Measurements from ENCODE around the gene SMIM35.
A peak's percentile ranks its signal among the peaks of the same experiment; 100 is the strongest.

The SMIM35 gene

GRCh38 chr11:118055966-118056365 is 30.8 kb downstream of the SMIM35 start:
- no peak for DNase-seq

GRCh38 chr11:118054712-118055640 is 31.8 kb downstream of the SMIM35 start:
- DNase-seq, result no peak

- no peak for DNase-seq
Measured at GRCh38 chr11:118052581-118053206, 34.1 kb downstream of the SMIM35 start.

- peak; percentile 26 to 39 for DNase-seq
Measured at GRCh38 chr11:118051611-118052461, 34.9 kb downstream of the SMIM35 start.

DNA sequence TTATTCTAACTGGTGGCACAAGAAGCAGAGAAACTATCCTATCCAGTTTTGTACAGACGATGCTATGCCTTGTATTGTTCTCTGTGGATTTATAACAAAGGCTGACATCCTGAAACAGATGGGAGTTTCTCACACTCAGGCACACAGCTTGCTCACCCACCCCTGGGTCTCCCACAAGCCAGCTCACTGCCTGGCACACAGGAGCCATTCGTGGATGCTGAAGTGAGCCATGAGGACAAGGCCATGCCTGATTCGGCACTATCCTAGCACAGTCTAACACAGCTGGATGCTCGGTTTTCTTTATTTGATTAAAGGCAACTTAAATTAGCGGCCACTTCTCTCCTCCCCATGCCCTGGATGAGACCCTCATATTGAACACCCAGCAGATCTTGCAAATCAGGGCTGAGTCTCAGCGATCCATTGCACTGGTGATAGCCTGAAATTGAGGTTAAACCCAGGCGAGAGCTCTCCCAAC is 35.6 kb downstream of the SMIM35 start:
- no peak for DNase-seq

DNA sequence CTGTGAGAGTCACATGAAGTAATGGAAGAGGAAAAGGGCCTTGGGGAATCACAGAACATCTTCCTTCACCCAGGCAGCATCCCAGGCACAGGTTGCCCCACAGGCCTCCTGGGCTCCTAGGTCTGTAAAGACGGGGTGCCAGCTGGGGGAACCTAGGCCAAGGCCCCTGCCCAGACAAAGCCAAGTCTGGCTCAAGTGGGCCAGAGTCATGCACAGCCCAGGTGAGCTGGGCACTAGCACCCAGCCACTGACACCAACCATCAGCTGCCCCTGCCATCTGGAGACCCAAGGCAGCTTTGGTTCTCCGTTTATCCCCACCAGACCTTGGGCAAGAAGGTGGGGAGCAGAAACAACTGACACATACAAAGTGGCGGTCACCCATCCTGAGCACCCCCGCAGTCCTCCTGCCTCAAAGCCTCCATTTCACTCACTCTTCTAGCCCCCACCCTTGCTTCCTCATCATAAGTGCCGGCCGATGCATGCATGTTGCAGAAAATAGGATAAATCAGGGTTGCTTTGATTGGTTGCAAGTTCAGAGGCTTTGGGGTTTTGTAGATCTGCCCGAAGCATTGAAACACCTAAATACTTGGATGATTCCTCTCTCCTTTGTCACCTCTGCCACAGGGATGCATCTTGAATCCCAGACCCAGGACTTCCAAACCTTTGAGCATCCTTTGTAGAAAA is 36.4 kb downstream of the SMIM35 start:
- no peak for DNase-seq

DNA sequence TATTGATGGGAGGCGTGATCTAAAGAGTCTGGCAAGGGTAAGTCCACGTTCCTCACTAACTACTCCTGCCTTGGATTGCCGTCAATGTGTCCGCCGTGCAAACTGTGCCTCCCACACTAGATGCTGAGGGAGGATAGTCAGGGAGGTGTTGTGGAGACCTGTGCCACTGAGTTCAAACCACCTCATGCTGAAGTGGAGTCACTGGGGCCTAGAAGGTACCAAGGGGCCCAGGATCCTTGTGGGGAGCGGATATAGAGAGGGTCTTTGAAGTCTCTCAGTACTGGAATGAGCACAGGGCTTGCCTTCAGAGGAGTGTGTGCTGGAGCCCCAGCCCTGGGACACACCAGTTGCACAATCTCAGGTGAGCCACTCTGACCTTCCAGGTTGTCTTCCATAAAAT is 37.0 kb downstream of the SMIM35 start:
- no peak for DNase-seq

DNA sequence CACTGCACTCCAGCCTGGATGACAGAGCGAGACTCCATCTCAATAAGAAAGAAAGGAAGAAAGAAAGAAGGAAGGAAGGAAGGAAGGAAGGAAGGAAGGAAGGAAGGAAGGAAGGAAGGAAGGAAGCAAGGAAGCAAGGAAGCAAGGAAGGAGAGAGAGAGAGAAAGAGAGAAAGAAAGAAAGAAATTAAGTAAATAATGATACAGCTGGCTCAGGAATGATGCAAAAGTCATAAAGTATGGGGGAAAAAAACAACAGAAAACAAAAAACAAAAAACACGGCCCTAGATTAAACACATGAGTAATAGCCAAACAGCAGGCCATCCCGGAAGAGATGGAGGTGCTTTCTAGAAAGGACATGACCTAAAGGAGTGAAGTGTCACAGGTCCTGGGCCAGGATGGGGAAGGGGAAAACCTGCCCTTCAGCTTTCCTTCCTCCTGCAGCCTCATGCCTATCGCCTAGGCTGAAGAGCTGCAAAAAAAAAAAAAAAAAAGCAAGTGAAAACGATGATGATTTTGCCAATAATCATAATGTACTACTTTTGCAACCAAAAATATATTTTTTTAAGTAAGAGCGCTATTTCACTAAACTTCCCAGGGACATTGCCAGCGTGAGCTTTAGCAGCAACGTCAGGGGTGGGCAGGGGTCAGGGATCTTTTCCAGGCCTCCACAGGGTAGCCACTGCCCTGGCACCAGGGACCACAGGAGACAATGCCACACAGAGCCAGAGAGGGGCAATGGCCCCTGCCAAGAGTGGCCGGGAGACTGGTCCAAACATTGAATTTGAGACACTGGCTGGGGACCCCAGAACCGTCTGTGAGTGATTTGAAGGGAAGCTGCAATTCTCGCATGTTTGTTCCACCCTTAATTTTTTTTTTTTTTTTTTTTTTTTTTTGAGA is 38.0 kb downstream of the SMIM35 start:
- no peak for DNase-seq

DNA sequence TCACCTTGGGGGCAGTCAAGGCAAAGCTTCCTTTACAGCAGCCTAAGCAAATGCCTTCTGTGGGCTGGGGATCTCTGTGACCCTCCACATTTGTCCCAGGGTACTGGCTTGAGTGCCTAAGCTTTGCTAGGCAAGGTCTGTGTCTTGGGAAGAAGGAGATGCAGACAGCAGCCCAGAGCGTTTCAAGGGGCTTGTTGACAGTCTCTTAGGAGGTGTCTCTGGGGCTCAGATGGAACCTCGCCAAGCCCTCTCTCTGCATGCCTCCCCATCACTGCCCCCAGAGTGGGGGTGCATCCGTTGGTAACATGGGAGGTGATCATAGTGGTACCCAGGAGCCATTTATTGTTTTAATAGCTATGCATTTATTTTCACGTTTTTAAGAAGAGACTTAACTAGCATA is 39.0 kb downstream of the SMIM35 start:
- no peak for DNase-seq

GRCh38 chr11:118046964-118047700 is 39.6 kb downstream of the SMIM35 start:
- peak in 1 of 2 donors; percentile 16 for DNase-seq

DNA sequence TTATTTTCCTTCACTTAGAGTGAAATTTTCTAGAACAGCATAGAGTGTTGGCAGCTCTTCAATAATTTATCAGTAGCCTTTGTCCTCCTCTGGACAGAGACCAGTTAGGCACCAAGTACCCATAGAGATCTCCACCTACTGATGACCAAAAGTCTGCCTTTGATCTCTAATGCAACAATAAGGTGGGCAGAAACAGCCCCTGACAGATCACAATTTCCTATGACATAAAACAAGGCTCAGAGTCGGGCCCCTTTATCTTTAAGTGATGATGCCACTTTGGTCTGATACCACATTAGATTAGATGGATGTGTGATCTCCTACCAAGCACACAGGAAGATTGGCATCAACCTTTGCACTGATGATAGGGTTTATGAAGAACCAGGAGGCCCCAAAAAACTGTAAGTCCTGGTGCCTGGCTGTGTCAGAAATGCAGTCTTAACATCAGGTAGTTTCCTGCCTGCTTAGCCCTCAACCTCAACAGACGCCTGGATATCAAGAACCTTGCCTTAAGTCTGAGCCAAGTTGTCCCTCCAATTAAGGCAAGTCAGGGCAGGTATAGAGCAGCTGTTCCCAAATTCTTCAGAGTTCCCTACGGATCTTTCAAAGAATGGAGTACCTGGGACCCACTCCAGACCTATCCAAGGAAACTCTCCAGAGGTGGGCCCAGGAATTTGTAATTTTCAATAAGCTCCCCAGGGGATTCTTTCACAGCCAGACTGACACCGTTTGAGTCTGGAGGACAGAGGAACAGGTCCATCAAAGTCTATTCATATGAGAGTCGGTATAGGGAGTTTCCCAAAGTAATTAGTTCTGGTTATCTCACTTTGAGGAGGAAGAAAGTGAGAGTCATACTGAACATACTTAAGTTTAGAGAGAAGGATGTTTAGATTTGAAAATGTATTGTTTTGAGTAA is 40.5 kb downstream of the SMIM35 start:
- DNase-seq, result peak; percentile 17 to 21

GRCh38 chr11:118045191-118045590 is 41.6 kb downstream of the SMIM35 start:
- DNase-seq, result no peak

GRCh38 chr11:118042796-118043195 is 44.0 kb downstream of the SMIM35 start:
- DNase-seq, result no peak

DNA sequence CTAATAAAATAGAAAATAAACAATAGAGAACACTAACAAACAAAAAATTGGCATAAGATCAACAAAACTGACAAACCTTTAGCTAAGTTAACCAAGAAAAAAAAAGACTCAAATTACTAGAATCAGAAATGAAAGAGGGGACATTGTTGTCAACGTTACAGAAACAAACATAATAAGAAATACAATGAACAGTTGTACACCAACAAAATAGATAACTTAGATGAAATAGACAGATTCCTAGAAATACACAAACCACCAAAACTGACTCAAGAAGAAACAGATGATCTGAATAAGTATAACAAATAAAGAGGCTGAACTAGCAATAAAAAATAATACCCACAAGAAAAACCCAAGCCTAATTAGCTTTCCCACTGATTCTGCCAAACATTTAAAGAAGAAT is 44.6 kb downstream of the SMIM35 start:
- DNase-seq, result no peak

DNA sequence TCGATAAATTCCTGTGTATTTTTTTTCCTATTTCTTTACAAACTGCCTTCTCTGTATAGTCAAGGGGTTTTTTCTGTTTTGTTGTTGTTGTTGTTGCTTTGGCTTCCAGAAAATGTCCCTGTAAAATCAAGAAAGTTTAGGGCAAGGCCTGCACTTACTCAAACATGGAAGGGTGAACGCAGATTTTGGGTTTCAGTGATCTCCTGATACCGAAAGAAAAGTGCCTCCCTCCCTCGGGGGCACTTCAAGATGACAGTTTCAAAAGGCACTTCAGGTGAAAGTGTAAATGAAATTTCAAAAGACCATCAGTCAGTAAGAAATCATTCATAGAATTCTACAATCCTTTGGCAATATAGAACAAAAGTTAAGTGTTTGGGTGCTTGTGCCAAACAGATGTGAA is 53.3 kb downstream of the SMIM35 start:
- no peak for DNase-seq

- no peak for DNase-seq
Measured at GRCh38 chr11:118028626-118029025, 58.1 kb downstream of the SMIM35 start.

- DNase-seq, result no peak
Measured at GRCh38 chr11:118027694-118028093, 59.1 kb downstream of the SMIM35 start.

DNA sequence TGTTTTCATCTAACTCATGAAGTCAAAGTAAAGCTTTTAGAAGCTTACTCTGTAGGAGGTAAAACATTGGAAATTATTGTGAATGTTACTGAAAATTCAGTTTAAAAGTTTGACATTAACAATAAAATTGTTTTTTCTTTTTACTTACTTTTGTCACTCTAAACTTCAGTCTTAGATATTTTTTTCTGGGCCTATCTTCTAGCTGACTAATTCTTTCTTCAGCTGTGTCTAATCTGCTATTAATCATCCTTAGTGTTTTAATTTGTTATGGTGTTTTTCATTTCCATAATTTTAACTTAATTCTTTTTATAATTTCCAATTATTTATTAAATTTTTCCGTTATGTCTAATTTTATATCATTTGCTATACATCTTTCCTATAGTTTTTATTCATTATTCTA is 65.6 kb downstream of the SMIM35 start:
- DNase-seq, result no peak

GRCh38 chr11:118018401-118018800 is 68.4 kb downstream of the SMIM35 start:
- DNase-seq, result no peak

All from stimulated activated CD4-positive, alpha-beta T cell treated with anti-CD3 and anti-CD28 coated beads, Interleukin-2, amount 100 ng/mL, for 48 hours (primary cell).